Chondrocyte (in vitro differentiated cells): ENCODE results near the gene SPATS2L. TPM values are rescaled to one million over a fixed set of nuclear protein-coding genes. Genes with fewer than 3 reads are reported as not detected.
A peak's percentile ranks its signal among the peaks of the same experiment; 100 is the strongest.
"Not testable (repeated sequence)": the region's sequence is repeated elsewhere in the genome, so short reads cannot be mapped to it uniquely, and the experiment has no call there.

Source experiments
- DNase-seq: peaks from one replicate; pipeline ENCODE4 v3.0.0; 2021; ENCODE audit warnings: mixed read lengths, low spot score
- H3K27ac Mint-ChIP-seq: one replicate; pipeline ENCODE4 v1.8.0; 2021; ENCODE audit warnings: mild to moderate bottlenecking, moderate library complexity, mixed read lengths; ENCODE audit not compliant: unreplicated experiment
- H3K27me3 Mint-ChIP-seq: 2 replicates; pipeline ENCODE4 v1.8.0; 2021; ENCODE audit warnings: low read depth, mixed read lengths
- H3K36me3 Mint-ChIP-seq: 2 replicates; pipeline ENCODE4 v1.8.0; 2021; ENCODE audit warnings: low read depth, mixed read lengths
- H3K4me1 Mint-ChIP-seq: 2 replicates; pipeline ENCODE4 v1.8.0; 2021; ENCODE audit warnings: low read depth, mild to moderate bottlenecking, mixed read lengths
- H3K4me3 Mint-ChIP-seq: one replicate; pipeline ENCODE4 v1.8.0; 2021; ENCODE audit warnings: mild to moderate bottlenecking, moderate library complexity, mixed read lengths; ENCODE audit not compliant: unreplicated experiment
- H3K9me3 Mint-ChIP-seq: 2 replicates; pipeline ENCODE4 v1.8.0; 2021; ENCODE audit warnings: low read depth, mixed read lengths
- total RNA-seq: library from RNA; stranded (reverse); gene quantifications from 3 replicates; pipeline ENCODE4 v1.2.1, GENCODE V29; 2021
- TF ChIP-seq, protein P1 (sequence below): fragments of 200-600 bp; sonication (generic); IDR thresholded peaks from 2 replicates; pipeline ENCODE4 v1.5.0; 2021; ENCODE audit warnings: antibody characterized with exemption, mild to moderate bottlenecking, moderate library complexity

SPATS2L gene
- total RNA-seq, 1 donor from 2014 or later = 237 TPM

- H3K4me1 Mint-ChIP-seq = peaks cover 80% of the 10 kb centered on the region
- TF ChIP-seq, protein P1, sequence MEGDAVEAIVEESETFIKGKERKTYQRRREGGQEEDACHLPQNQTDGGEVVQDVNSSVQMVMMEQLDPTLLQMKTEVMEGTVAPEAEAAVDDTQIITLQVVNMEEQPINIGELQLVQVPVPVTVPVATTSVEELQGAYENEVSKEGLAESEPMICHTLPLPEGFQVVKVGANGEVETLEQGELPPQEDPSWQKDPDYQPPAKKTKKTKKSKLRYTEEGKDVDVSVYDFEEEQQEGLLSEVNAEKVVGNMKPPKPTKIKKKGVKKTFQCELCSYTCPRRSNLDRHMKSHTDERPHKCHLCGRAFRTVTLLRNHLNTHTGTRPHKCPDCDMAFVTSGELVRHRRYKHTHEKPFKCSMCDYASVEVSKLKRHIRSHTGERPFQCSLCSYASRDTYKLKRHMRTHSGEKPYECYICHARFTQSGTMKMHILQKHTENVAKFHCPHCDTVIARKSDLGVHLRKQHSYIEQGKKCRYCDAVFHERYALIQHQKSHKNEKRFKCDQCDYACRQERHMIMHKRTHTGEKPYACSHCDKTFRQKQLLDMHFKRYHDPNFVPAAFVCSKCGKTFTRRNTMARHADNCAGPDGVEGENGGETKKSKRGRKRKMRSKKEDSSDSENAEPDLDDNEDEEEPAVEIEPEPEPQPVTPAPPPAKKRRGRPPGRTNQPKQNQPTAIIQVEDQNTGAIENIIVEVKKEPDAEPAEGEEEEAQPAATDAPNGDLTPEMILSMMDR = no peak
- no peak for DNase-seq
- no peaks in the 10 kb centered on the region for H3K27me3 Mint-ChIP-seq
- no peak overlapping the region for H3K27ac Mint-ChIP-seq
- H3K36me3 Mint-ChIP-seq = peaks cover 7% of the 10 kb centered on the region
- H3K4me3 Mint-ChIP-seq = no peak overlapping the region
- H3K9me3 Mint-ChIP-seq = peaks cover 4% of the 10 kb centered on the region
Measured at GRCh38 chr2:200341376-200341775, 34.9 kb downstream of the SPATS2L start.

DNA sequence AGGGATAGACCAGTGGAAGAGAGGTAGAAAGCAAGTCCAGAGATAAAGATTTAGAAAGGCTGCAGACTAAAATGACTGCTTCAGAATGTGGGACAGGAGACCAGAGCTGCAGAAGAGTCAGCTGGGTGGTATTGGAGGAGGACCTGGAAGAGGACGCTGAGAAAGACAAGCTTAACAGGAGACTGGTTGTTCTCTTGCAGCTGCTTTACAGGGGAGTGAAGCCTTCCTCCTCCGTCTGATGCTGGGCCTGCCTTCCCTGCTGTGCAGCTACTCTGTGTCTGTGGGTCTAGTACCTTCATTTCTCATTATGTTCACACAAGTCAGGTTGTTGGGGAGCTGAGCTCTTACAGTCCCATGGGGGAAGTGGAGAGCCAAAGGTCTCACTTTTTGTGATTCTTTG is 35.7 kb downstream of the SPATS2L start:
- peak overlapping the region; percentile 68 for H3K27ac Mint-ChIP-seq
- no peak for DNase-seq
- peaks cover 78% of the 10 kb centered on the region for H3K4me1 Mint-ChIP-seq
- peaks cover 7% of the 10 kb centered on the region for H3K36me3 Mint-ChIP-seq
- no peaks in the 10 kb centered on the region for H3K27me3 Mint-ChIP-seq
- TF ChIP-seq, protein P1 = no peak
- H3K9me3 Mint-ChIP-seq = peaks cover 4% of the 10 kb centered on the region
- H3K4me3 Mint-ChIP-seq = no peak overlapping the region

- peaks cover 4% of the 10 kb centered on the region for H3K9me3 Mint-ChIP-seq
- no peaks in the 10 kb centered on the region for H3K27me3 Mint-ChIP-seq
- H3K27ac Mint-ChIP-seq = no peak overlapping the region
- no peak overlapping the region for H3K4me3 Mint-ChIP-seq
- DNase-seq = no peak
- peaks cover 74% of the 10 kb centered on the region for H3K4me1 Mint-ChIP-seq
- TF ChIP-seq, protein P1 = no peak
- peaks cover 7% of the 10 kb centered on the region for H3K36me3 Mint-ChIP-seq
Measured at GRCh38 chr2:200342654-200343053, 36.2 kb downstream of the SPATS2L start.

- peaks cover 70% of the 10 kb centered on the region for H3K4me1 Mint-ChIP-seq
- not testable (repeated sequence) for H3K27ac Mint-ChIP-seq, DNase-seq, H3K9me3 Mint-ChIP-seq, H3K36me3 Mint-ChIP-seq, H3K27me3 Mint-ChIP-seq, H3K4me3 Mint-ChIP-seq
Measured at GRCh38 chr2:200344202-200344601, 37.7 kb downstream of the SPATS2L start.

- peaks cover 64% of the 10 kb centered on the region for H3K4me1 Mint-ChIP-seq
- TF ChIP-seq, protein P1 = no peak
- H3K36me3 Mint-ChIP-seq = peaks cover 9% of the 10 kb centered on the region
- no peaks in the 10 kb centered on the region for H3K27me3 Mint-ChIP-seq
- peaks cover 4% of the 10 kb centered on the region for H3K9me3 Mint-ChIP-seq
- DNase-seq = no peak
- no peak overlapping the region for H3K4me3 Mint-ChIP-seq
- no peak overlapping the region for H3K27ac Mint-ChIP-seq
Measured at GRCh38 chr2:200345975-200346374, 39.5 kb downstream of the SPATS2L start.

DNA sequence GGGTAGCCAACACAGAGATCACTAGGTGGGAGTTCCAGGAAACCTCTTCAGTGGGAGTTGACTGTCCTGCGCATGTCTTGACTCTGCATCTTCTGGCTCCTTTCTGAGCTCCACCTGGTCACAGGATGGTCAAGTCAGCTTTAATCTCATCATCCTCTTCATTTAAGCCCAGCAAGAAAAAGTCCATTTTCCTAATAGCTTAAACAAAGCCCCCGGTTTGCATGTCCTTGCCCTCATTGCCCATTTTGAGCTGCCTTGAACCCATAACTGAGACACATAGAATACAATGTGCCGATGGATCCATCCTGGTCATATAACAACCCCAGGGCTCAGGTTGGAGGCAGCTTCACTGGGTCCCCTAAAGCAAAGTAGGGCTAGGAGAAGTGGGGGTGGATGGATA is 40.8 kb downstream of the SPATS2L start:
- peaks cover 5% of the 10 kb centered on the region for H3K36me3 Mint-ChIP-seq
- no peaks in the 10 kb centered on the region for H3K27me3 Mint-ChIP-seq
- H3K4me1 Mint-ChIP-seq = peaks cover 62% of the 10 kb centered on the region
- peak overlapping the region; percentile 29 for H3K27ac Mint-ChIP-seq
- H3K4me3 Mint-ChIP-seq = no peak overlapping the region
- TF ChIP-seq, protein P1 = no peak
- DNase-seq = no peak
- H3K9me3 Mint-ChIP-seq = peaks cover 4% of the 10 kb centered on the region
